Stimulated activated CD4-positive, alpha-beta T cell treated with anti-CD3 and anti-CD28 coated beads, TNF-alpha, amount 100 ng/mL, for 48 hours (primary cell): ENCODE data around the gene SVIL.
A peak's percentile ranks its signal among the peaks of the same experiment; 100 is the strongest.
"Not testable (repeated sequence)": the region's sequence is repeated elsewhere in the genome, so short reads cannot be mapped to it uniquely, and the experiment has no call there.

ENCODE experiments used
- DNase-seq, 3 donors: peaks; one replicate each; pipeline ENCODE4 v3.0.0-alpha.2; 2020; ENCODE audit warnings: low read depth in 3 of 3

The SVIL gene

GRCh38 chr10:29487032-29487883 is 147.5 kb downstream of the SVIL start:
- DNase-seq, result not testable (repeated sequence)

GRCh38 chr10:29486433-29486832 is 148.3 kb downstream of the SVIL start:
- peak in 1 of 3 donors; percentile 22 for DNase-seq

GRCh38 chr10:29484677-29485076 is 150.1 kb downstream of the SVIL start:
- not testable (repeated sequence) for DNase-seq

- DNase-seq, result peak in 1 of 3 donors; percentile 38
These were observed 152.0 kb downstream of the SVIL start for GRCh38 chr10:29482591-29483431.

GRCh38 chr10:29481906-29482440 is 152.8 kb downstream of the SVIL start:
- no peak for DNase-seq

- DNase-seq, result no peak
These were observed 154.5 kb downstream of the SVIL start for GRCh38 chr10:29479981-29480954.

GRCh38 chr10:29479081-29479925 is 155.5 kb downstream of the SVIL start:
- DNase-seq, result no peak

- no peak for DNase-seq
These were observed 161.2 kb downstream of the SVIL start for GRCh38 chr10:29473406-29474100.

GRCh38 chr10:29473087-29473356 is 161.7 kb downstream of the SVIL start:
- no peak for DNase-seq

GRCh38 chr10:29472301-29473086 is 162.3 kb downstream of the SVIL start:
- DNase-seq, result no peak

- DNase-seq, result no peak
These were observed 163.3 kb downstream of the SVIL start for GRCh38 chr10:29471544-29471859.

- DNase-seq, result no peak
These were observed 163.8 kb downstream of the SVIL start for GRCh38 chr10:29470843-29471543.

- DNase-seq, result no peak
These were observed 164.4 kb downstream of the SVIL start for GRCh38 chr10:29470355-29470705.

GRCh38 chr10:29469481-29470354 is 165.1 kb downstream of the SVIL start:
- DNase-seq, result no peak

GRCh38 chr10:29465384-29465783 is 169.4 kb downstream of the SVIL start:
- DNase-seq, result no peak

- not testable (repeated sequence) for DNase-seq
These were observed 170.1 kb downstream of the SVIL start for GRCh38 chr10:29464671-29465171.

- DNase-seq, result no peak
These were observed 173.7 kb downstream of the SVIL start for GRCh38 chr10:29461042-29461441.

GRCh38 chr10:29458190-29458589 is 176.6 kb downstream of the SVIL start:
- not testable (repeated sequence) for DNase-seq
